GM23338 (cell line): Measurements from ENCODE around the gene SMOC2. TPM values are rescaled to one million over a fixed set of nuclear protein-coding genes. Genes with fewer than 3 reads are reported as not detected.

Experiments used
- ATAC-seq: fragments of 200-7000 bp; cut with Tn5 transposase; 3 replicates; pipeline ENCODE4 v1.9.1; 2020
- DNase-seq: peaks from one replicate; pipeline ENCODE4 v3.0.0-alpha.2; 2015; ENCODE audit warnings: low spot score
- H2AFZ ChIP-seq: fragments of 200-600 bp; sonication (generic); 2 replicates; pipeline ENCODE4 v1.8.0; 2016; ENCODE audit warnings: antibody characterized with exemption, mild to moderate bottlenecking, moderate library complexity
- H3F3A ChIP-seq: fragments of 200-600 bp; sonication (generic); replicated peaks from 2 replicates; pipeline ENCODE4 v1.8.0; 2017; ENCODE audit warnings: antibody characterized with exemption, mixed run types, low read depth
- H3K27ac ChIP-seq: fragments of 200-600 bp; sonication (generic); 2 replicates; pipeline ENCODE4 v1.6.1; 2016; ENCODE audit warnings: low read depth
- H3K27me3 ChIP-seq: fragments of 200-600 bp; sonication (generic); 2 replicates; pipeline ENCODE4 v1.8.0; 2016; ENCODE audit warnings: mild to moderate bottlenecking, mixed run types, moderate library complexity; ENCODE audit not compliant: insufficient read depth
- H3K36me3 ChIP-seq: fragments of 200-600 bp; sonication (generic); 2 replicates; pipeline ENCODE4 v1.8.0; 2016; ENCODE audit warnings: mild to moderate bottlenecking; ENCODE audit not compliant: insufficient read depth
- H3K4me1 ChIP-seq: fragments of 200-600 bp; sonication (generic); 2 replicates; pipeline ENCODE4 v1.8.0; 2016; ENCODE audit warnings: mild to moderate bottlenecking, moderate library complexity; ENCODE audit not compliant: insufficient read depth
- H3K4me2 ChIP-seq: fragments of 200-600 bp; sonication (generic); 2 replicates; pipeline ENCODE4 v1.7.1; 2017; ENCODE audit warnings: mixed run types
- H3K4me3 ChIP-seq: fragments of 200-600 bp; sonication (generic); 2 replicates; pipeline ENCODE4 v1.6.1; 2016; ENCODE audit warnings: mixed run types
- H3K79me2 ChIP-seq: fragments of 200-600 bp; sonication (generic); replicated peaks from 2 replicates; pipeline ENCODE4 v1.8.0; 2017; ENCODE audit warnings: mild to moderate bottlenecking; ENCODE audit not compliant: insufficient read depth
- H3K9me2 ChIP-seq: fragments of 200-600 bp; sonication (generic); 2 replicates; pipeline ENCODE4 v1.8.0; 2017; ENCODE audit not compliant: insufficient read depth
- H4K20me1 ChIP-seq: fragments of 200-600 bp; sonication (generic); replicated peaks from 2 replicates; pipeline ENCODE4 v1.8.0; 2017; ENCODE audit warnings: mild to moderate bottlenecking; ENCODE audit not compliant: insufficient read depth
- H3K27ac Mint-ChIP-seq: 2 replicates; pipeline ENCODE4 v1.8.0; 2020; ENCODE audit warnings: inconsistent platforms, mild to moderate bottlenecking, moderate library complexity, mixed read lengths
- H3K27me3 Mint-ChIP-seq: 3 replicates; pipeline ENCODE4 v1.8.0; 2022; ENCODE audit warnings: low read depth, mild to moderate bottlenecking, moderate library complexity, mixed read lengths, inconsistent platforms; ENCODE audit not compliant: insufficient read depth, poor library complexity
- H3K36me3 Mint-ChIP-seq: 3 replicates; pipeline ENCODE4 v1.8.0; 2021; ENCODE audit warnings: low read depth, mild to moderate bottlenecking, inconsistent platforms, moderate library complexity, mixed read lengths
- H3K4me1 Mint-ChIP-seq: 3 replicates; pipeline ENCODE4 v1.8.0; 2020; ENCODE audit warnings: mild to moderate bottlenecking, inconsistent platforms, mixed read lengths
- H3K4me3 Mint-ChIP-seq: 3 replicates; pipeline ENCODE4 v1.8.0; 2021; ENCODE audit warnings: moderate library complexity, mild to moderate bottlenecking, inconsistent platforms, mixed read lengths
- H3K9me3 Mint-ChIP-seq: 3 replicates; pipeline ENCODE4 v1.8.0; 2020; ENCODE audit warnings: moderate library complexity, mild to moderate bottlenecking, inconsistent platforms, mixed read lengths
- CREB1 ChIP-seq: fragments of 250-450 bp; sonication (Bioruptor Pico); IDR thresholded peaks from 2 replicates; pipeline ENCODE4 v1.5.0; 2020; ENCODE audit warnings: low read depth, mild to moderate bottlenecking, moderate library complexity
- EZH2 ChIP-seq: fragments of 200-600 bp; sonication (generic); IDR thresholded peaks from one replicate; pipeline ENCODE4 v1.8.0; 2017; ENCODE audit warnings: antibody characterized with exemption, mild to moderate bottlenecking, low read depth; ENCODE audit not compliant: unreplicated experiment
- EZH2phosphoT487 ChIP-seq: fragments of 200-600 bp; sonication (generic); IDR thresholded peaks from one replicate; pipeline ENCODE4 v1.8.1; 2018; ENCODE audit warnings: antibody characterized with exemption; ENCODE audit not compliant: unreplicated experiment
- JUNB ChIP-seq: IDR thresholded peaks from one replicate; pipeline ENCODE4 v1.6.1; 2016; ENCODE audit warnings: antibody characterized with exemption; ENCODE audit not compliant: unreplicated experiment
- NANOG ChIP-seq: IDR thresholded peaks from 2 replicates; pipeline ENCODE4 v1.6.1; 2016; ENCODE audit warnings: antibody characterized with exemption, borderline replicate concordance
- POLR2AphosphoS5 ChIP-seq: IDR thresholded peaks from 2 replicates; pipeline ENCODE4 v1.6.1; 2016; ENCODE audit warnings: antibody characterized with exemption, low read depth
- STAT1 ChIP-seq: IDR thresholded peaks from one replicate; pipeline ENCODE4 v1.6.1; 2016; ENCODE audit warnings: antibody characterized with exemption; ENCODE audit not compliant: unreplicated experiment
- ZNF114 ChIP-seq: fragments of 250-450 bp; sonication (Bioruptor Pico); IDR thresholded peaks from 2 replicates; pipeline ENCODE4 v1.5.0; 2020; ENCODE audit warnings: mild to moderate bottlenecking, moderate library complexity
- ZNF331 ChIP-seq: fragments of 250-450 bp; sonication (Bioruptor Pico); IDR thresholded peaks from 2 replicates; pipeline ENCODE4 v1.5.0; 2020; ENCODE audit warnings: low read depth, mild to moderate bottlenecking, moderate library complexity
- ZNF462 ChIP-seq: fragments of 250-450 bp; sonication (Bioruptor Pico); IDR thresholded peaks from 2 replicates; pipeline ENCODE4 v1.5.0; 2020; ENCODE audit warnings: mild to moderate bottlenecking, moderate library complexity
- polyA plus RNA-seq: library from polyadenylated mRNA; unstranded; fragments of >200 nt; fragmentation: Nextera tagmentation; extraction: Ambion mirVana; gene quantifications from 2 replicates; pipeline ENCODE4 v1.2.1, GENCODE V29; 2016
- total RNA-seq: library from RNA; depleted of rRNA; stranded (reverse); fragments of >200 nt; shearing (Covaris generic); gene quantifications from 2 replicates; pipeline ENCODE4 v1.2.3, GENCODE V29; 2014
- TF ChIP-seq, protein P1 (sequence below), 2 experiments: fragments of 200-600 bp in 1 of 2; sonication (generic) in 1 of 2; conservative IDR thresholded peaks; 2 replicates each; pipeline versions ENCODE4 v1.5.1 to v1.6.1; 2016 to 2017; ENCODE audit warnings: antibody characterized with exemption in 2 of 2, low read depth in 2 of 2, mild to moderate bottlenecking in 2 of 2, moderate library complexity in 1 of 2
- TF ChIP-seq, protein P2 (sequence below): IDR thresholded peaks from 2 replicates; pipeline ENCODE4 v1.6.1; 2016; ENCODE audit warnings: antibody characterized with exemption
- TF ChIP-seq, protein P3 (sequence below): IDR thresholded peaks from one replicate; pipeline ENCODE4 v1.6.1; 2018; ENCODE audit warnings: antibody characterized with exemption; ENCODE audit not compliant: unreplicated experiment

Gene SMOC2
- total and polyA plus RNA-seq, 2 experiments from 2014 or later = 4.3 to 6.5 TPM

- H3K9me2 ChIP-seq = no peaks in the 10 kb centered on the region
- H3K36me3 ChIP-seq = no peaks in the 10 kb centered on the region
- no peaks in the 10 kb centered on the region for H4K20me1 ChIP-seq
- H3K4me3 Mint-ChIP-seq = no peak overlapping the region
- H3K9me3 Mint-ChIP-seq = no peaks in the 10 kb centered on the region
- DNase-seq (no peak), ATAC-seq (peak; percentile 9; the same call in 1 of the 3 replicates)
- peaks cover 3% of the 10 kb centered on the region for H3K27me3 Mint-ChIP-seq
- H3K27ac Mint-ChIP-seq = no peak overlapping the region
- H3K36me3 Mint-ChIP-seq = no peaks in the 10 kb centered on the region
- H3K27me3 ChIP-seq = no peaks in the 10 kb centered on the region
- H3K4me1 ChIP-seq = peaks cover 4% of the 10 kb centered on the region; the same call in 1 of the 2 replicates
- H3K4me2 ChIP-seq = no peak overlapping the region
- no peaks in the 10 kb centered on the region for H3F3A ChIP-seq
- H3K79me2 ChIP-seq = no peaks in the 10 kb centered on the region
- H3K4me3 ChIP-seq = no peak overlapping the region
- TF ChIP-seq STAT1 (no peak), EZH2 (no peak), ZNF331 (CRISPR knock-in tag) (no peak), EZH2phosphoT487 (no peak), CREB1 (CRISPR knock-in tag) (no peak), ZNF462 (CRISPR knock-in tag) (no peak), ZNF114 (no peak), JUNB (no peak), POLR2AphosphoS5 (no peak), NANOG (no peak)
- TF ChIP-seq, protein P1, sequence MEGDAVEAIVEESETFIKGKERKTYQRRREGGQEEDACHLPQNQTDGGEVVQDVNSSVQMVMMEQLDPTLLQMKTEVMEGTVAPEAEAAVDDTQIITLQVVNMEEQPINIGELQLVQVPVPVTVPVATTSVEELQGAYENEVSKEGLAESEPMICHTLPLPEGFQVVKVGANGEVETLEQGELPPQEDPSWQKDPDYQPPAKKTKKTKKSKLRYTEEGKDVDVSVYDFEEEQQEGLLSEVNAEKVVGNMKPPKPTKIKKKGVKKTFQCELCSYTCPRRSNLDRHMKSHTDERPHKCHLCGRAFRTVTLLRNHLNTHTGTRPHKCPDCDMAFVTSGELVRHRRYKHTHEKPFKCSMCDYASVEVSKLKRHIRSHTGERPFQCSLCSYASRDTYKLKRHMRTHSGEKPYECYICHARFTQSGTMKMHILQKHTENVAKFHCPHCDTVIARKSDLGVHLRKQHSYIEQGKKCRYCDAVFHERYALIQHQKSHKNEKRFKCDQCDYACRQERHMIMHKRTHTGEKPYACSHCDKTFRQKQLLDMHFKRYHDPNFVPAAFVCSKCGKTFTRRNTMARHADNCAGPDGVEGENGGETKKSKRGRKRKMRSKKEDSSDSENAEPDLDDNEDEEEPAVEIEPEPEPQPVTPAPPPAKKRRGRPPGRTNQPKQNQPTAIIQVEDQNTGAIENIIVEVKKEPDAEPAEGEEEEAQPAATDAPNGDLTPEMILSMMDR (conservative IDR thresholded peaks at IDR 0.05; ENCODE audit: low read depth in 2 of 2) = no peak
- TF ChIP-seq, protein P2, sequence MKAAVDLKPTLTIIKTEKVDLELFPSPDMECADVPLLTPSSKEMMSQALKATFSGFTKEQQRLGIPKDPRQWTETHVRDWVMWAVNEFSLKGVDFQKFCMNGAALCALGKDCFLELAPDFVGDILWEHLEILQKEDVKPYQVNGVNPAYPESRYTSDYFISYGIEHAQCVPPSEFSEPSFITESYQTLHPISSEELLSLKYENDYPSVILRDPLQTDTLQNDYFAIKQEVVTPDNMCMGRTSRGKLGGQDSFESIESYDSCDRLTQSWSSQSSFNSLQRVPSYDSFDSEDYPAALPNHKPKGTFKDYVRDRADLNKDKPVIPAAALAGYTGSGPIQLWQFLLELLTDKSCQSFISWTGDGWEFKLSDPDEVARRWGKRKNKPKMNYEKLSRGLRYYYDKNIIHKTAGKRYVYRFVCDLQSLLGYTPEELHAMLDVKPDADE = no peak
- TF ChIP-seq, protein P3, sequence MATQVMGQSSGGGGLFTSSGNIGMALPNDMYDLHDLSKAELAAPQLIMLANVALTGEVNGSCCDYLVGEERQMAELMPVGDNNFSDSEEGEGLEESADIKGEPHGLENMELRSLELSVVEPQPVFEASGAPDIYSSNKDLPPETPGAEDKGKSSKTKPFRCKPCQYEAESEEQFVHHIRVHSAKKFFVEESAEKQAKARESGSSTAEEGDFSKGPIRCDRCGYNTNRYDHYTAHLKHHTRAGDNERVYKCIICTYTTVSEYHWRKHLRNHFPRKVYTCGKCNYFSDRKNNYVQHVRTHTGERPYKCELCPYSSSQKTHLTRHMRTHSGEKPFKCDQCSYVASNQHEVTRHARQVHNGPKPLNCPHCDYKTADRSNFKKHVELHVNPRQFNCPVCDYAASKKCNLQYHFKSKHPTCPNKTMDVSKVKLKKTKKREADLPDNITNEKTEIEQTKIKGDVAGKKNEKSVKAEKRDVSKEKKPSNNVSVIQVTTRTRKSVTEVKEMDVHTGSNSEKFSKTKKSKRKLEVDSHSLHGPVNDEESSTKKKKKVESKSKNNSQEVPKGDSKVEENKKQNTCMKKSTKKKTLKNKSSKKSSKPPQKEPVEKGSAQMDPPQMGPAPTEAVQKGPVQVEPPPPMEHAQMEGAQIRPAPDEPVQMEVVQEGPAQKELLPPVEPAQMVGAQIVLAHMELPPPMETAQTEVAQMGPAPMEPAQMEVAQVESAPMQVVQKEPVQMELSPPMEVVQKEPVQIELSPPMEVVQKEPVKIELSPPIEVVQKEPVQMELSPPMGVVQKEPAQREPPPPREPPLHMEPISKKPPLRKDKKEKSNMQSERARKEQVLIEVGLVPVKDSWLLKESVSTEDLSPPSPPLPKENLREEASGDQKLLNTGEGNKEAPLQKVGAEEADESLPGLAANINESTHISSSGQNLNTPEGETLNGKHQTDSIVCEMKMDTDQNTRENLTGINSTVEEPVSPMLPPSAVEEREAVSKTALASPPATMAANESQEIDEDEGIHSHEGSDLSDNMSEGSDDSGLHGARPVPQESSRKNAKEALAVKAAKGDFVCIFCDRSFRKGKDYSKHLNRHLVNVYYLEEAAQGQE = no peak
- no peak overlapping the region for H2AFZ ChIP-seq
- H3K27ac ChIP-seq = no peak overlapping the region
- peaks cover 22% of the 10 kb centered on the region for H3K4me1 Mint-ChIP-seq
Measured at GRCh38 chr6:168495133-168495532, 54.1 kb downstream of the SMOC2 start.
